ENCODE data around the gene NCK2.

DNA sequence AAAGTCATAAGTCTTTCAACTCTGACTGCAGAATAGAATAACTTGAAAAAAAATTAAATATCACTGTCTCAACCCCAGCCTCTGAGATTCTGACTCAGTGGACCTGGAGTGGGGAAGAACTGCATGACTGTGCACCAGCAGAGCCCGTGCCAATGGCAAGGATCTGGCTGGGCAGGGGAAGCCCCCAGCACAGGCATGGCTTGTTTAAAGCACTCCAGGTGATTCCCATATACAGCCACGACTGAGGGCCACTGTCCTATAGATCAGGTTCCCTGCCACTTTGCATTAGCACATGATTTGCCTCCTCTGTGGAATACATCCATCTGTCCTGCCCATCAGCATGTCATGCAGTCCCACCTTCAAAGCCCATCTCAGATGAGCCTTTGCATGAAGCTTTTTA lies 45.9 kb upstream of the NCK2 start:
- no peak for TF ChIP-seq EZH2 (optimal IDR thresholded peaks at IDR 0.05; ENCODE audit: low read depth, low read length)
- TF ChIP-seq, protein P1, sequence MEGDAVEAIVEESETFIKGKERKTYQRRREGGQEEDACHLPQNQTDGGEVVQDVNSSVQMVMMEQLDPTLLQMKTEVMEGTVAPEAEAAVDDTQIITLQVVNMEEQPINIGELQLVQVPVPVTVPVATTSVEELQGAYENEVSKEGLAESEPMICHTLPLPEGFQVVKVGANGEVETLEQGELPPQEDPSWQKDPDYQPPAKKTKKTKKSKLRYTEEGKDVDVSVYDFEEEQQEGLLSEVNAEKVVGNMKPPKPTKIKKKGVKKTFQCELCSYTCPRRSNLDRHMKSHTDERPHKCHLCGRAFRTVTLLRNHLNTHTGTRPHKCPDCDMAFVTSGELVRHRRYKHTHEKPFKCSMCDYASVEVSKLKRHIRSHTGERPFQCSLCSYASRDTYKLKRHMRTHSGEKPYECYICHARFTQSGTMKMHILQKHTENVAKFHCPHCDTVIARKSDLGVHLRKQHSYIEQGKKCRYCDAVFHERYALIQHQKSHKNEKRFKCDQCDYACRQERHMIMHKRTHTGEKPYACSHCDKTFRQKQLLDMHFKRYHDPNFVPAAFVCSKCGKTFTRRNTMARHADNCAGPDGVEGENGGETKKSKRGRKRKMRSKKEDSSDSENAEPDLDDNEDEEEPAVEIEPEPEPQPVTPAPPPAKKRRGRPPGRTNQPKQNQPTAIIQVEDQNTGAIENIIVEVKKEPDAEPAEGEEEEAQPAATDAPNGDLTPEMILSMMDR (IDR thresholded peaks at IDR 0.05; ENCODE audit: low read length) = no peak
- TF ChIP-seq EZH2phosphoT487 (IDR thresholded peaks at IDR 0.05; ENCODE audit: low read length) = no peak

Data from MM.1S (cell line).